NCI-H526 treated with DMSO at 0.1 percent for 48 hours (cell line): ENCODE results near the gene JAKMIP3.

Experiments
- DNase-seq: peaks from one replicate; lab custom pipeline; 2025; lab: John Stamatoyannopoulos, UW

Gene JAKMIP3

GRCh38 chr10:132044803-132045202, 20.9 kb upstream of the JAKMIP3 start:
- no peak for DNase-seq

- DNase-seq: no peak
Measured at GRCh38 chr10:132045324-132045723, 20.4 kb upstream of the JAKMIP3 start.

- no peak for DNase-seq
Measured at GRCh38 chr10:132047575-132048293, 18.0 kb upstream of the JAKMIP3 start.

GRCh38 chr10:132048294-132048667, 17.5 kb upstream of the JAKMIP3 start:
- DNase-seq: peak; percentile 76

- DNase-seq: no peak
Measured at GRCh38 chr10:132050191-132050590, 15.6 kb upstream of the JAKMIP3 start.

- no peak for DNase-seq
Measured at GRCh38 chr10:132052124-132052523, 13.6 kb upstream of the JAKMIP3 start.

GRCh38 chr10:132054564-132054963, 11.2 kb upstream of the JAKMIP3 start:
- no peak for DNase-seq

DNA sequence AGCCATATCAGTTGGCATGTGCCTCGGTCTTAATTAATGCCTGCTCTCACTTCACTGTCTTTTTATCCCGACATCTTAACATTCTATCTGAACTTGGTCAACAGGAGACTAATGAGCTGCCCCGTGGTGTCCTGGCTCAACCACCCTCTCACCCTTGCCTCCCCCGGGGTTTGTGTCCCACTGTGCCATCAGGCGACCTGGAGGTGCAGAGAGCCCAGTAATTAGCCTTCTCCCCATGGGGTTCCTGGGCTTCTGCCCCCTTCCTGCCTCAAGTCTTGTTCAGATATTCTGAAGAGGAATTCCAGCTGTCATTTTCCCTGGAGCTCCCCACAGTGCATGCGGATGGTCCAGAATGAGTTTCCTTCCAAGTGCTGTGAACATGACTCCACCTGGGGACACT, 10.1 kb upstream of the JAKMIP3 start:
- DNase-seq: no peak

GRCh38 chr10:132056663-132057062, 9.1 kb upstream of the JAKMIP3 start:
- DNase-seq: no peak

- DNase-seq: no peak
Measured at GRCh38 chr10:132057191-132057681, 8.5 kb upstream of the JAKMIP3 start.

- no peak for DNase-seq
Measured at GRCh38 chr10:132058111-132058745, 7.5 kb upstream of the JAKMIP3 start.

GRCh38 chr10:132058793-132059759, 6.7 kb upstream of the JAKMIP3 start:
- DNase-seq: no peak

- DNase-seq: peak; percentile 20
Measured at GRCh38 chr10:132059760-132060508, 5.8 kb upstream of the JAKMIP3 start.

DNA sequence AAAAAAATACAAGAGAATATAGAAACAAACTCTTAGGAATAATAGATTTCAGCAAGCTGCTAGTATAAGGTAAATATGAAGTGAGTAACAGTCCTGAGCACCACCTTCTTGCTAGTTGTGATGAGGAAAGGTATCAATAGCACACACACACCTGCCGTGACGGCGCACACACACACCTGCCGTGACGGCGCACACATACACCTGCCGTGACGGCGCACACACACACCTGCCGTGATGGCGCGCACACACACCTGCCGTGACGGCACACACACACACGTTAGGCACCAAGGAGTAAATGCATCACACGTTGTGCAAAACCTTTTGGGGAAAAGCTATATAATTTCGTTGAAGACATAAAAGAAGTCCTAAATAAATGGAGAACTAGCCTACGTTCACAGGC, 4.7 kb upstream of the JAKMIP3 start:
- DNase-seq: no peak

DNA sequence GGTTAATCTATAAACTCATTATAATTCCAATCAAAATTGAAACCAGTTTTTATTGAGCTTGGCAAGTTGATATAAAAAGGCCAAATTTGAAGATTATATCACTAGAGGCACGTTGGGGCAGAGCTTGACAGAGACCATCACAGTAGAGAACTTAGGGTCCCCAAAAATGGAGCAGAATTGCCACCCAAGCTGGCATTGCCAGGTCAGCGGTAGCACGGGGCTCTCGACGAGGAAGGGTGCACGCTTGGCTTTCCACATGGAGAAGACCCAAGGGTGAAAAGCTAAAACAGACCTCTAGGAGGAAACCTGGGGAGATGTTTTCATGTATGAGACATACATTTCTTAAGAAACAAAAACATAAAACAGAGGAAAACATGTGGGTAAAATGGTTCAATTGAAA, 4.3 kb upstream of the JAKMIP3 start:
- DNase-seq: no peak

- DNase-seq: no peak
Measured at GRCh38 chr10:132062116-132062515, 3.6 kb upstream of the JAKMIP3 start.

DNA sequence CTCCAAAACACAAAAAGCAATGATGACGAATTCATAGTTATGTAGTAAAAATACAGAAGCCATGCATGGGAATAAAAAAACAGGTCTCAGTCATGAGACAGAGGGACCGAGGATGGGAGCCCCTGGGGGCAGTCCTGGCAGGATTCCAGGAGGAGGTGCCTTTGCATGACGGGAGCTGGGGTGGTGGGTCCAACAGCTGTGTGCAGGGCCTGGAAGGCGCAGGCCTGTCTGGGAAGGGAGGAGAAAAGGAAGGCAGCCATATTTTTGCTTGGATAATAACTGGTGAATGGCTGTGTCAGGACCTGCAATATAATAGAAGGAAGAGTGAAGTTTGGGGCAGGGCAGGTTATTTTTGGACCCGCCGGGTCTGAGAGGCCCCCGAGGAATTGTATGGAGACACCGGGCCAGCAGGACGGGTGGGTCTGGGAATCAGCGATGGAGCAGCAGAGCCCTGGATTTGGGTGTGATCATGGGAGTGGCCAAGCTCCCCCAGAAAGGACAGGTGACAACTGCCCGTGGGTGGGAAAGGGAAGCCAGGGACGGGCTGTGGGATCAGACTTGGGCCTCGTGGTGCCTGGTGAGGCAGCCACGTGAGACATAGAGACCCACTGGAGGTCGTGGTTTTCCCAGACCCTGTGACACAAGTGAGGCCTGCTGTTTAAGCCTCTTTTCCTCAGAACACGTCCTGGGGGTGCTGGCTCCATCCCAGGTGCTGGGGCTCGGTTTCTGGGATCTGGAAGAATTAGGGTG, 2.9 kb upstream of the JAKMIP3 start:
- no peak for DNase-seq

- no peak for DNase-seq
Measured at GRCh38 chr10:132063432-132063831, 2.3 kb upstream of the JAKMIP3 start.

DNA sequence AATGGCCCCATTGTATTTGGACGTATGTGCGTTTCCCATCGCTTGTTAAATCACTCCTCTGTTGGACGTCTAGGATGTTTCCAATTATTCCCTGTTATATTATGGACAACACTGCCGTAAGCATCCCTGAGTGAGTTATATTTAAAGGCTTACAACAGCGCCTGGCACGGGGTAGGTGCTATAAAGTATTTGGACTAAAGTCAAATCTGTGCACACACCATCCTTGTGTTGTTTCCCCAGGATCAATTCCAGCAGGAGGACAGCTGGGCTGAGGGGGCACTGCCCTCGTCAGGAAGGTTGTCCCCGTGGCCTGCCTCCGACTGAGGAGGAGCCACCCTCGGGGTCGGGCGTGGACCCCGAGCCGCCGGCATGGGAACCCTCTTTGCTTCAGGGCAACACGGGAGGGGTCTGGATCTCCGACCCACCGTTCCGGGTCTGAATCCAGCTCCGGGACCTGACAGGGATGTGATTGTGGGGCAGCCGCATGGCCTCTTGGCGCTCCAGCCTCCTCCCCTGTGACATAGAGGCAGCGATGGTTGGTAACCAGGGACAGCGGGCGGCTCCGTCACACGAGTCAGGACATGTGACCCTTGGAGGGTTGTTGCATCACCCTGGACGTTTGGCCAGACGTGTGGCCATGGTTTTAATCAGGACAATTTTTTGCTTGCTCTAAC, 1.5 kb upstream of the JAKMIP3 start:
- no peak for DNase-seq

GRCh38 chr10:132064771-132065437, 842 bp upstream of the JAKMIP3 start:
- DNase-seq: peak; percentile 61
